ENCODE measurements around the gene POPDC3.

GRCh38 chr6:105178110-105178509 is 1.7 kb downstream of the POPDC3 start:
- TF ChIP-seq, protein P1, sequence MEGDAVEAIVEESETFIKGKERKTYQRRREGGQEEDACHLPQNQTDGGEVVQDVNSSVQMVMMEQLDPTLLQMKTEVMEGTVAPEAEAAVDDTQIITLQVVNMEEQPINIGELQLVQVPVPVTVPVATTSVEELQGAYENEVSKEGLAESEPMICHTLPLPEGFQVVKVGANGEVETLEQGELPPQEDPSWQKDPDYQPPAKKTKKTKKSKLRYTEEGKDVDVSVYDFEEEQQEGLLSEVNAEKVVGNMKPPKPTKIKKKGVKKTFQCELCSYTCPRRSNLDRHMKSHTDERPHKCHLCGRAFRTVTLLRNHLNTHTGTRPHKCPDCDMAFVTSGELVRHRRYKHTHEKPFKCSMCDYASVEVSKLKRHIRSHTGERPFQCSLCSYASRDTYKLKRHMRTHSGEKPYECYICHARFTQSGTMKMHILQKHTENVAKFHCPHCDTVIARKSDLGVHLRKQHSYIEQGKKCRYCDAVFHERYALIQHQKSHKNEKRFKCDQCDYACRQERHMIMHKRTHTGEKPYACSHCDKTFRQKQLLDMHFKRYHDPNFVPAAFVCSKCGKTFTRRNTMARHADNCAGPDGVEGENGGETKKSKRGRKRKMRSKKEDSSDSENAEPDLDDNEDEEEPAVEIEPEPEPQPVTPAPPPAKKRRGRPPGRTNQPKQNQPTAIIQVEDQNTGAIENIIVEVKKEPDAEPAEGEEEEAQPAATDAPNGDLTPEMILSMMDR (IDR thresholded peaks at IDR 0.05), result no peak
- TF ChIP-seq POLR2A (IDR thresholded peaks at IDR 0.05) (no peak), POLR2AphosphoS5 (IDR thresholded peaks at IDR 0.05) (no peak)

All from transverse colon (tissue), 4 donors.